HepG2 (cell line): Measurements from ENCODE around the gene LITAF. TPM values are rescaled to one million over a fixed set of nuclear protein-coding genes. Genes with fewer than 3 reads are reported as not detected.

Source experiments
- AGO1 ChIP-seq: fragments of 200-400 bp; formaldehyde crosslinking; IDR thresholded peaks from 2 replicates; pipeline ENCODE4 v1.6.1; 2017; ENCODE audit warnings: mild to moderate bottlenecking, low read depth, low read length, moderate library complexity; ENCODE audit not compliant: poor library complexity, severe bottlenecking
- ATAD3A ChIP-seq: sonication (generic); formaldehyde crosslinking; IDR thresholded peaks from 2 replicates; pipeline ENCODE4 v1.4.0; 2020; ENCODE audit warnings: missing genetic modification reagents
- ATF1 ChIP-seq: IDR thresholded peaks from 2 replicates; pipeline ENCODE4 v1.6.1; 2016; ENCODE audit warnings: mild to moderate bottlenecking, control low read depth
- CBX5 ChIP-seq: sonication (generic); formaldehyde crosslinking; IDR thresholded peaks from 2 replicates; pipeline ENCODE4 v1.4.0; 2020; ENCODE audit warnings: missing genetic modification reagents, borderline replicate concordance
- CEBPG ChIP-seq: IDR thresholded peaks from 2 replicates; pipeline ENCODE4 v1.6.1; 2016
- KDM1A ChIP-seq: IDR thresholded peaks from 2 replicates; pipeline ENCODE4 v1.6.1; 2016; ENCODE audit warnings: missing compliant biosample characterization
- KDM6A ChIP-seq: IDR thresholded peaks from 2 replicates; pipeline ENCODE4 v1.6.1; 2016; ENCODE audit warnings: low read depth
- MAFK ChIP-seq, 2 experiments: IDR thresholded peaks in 1 of 2; conservative IDR thresholded peaks in 1 of 2; 2 replicates each; pipeline ENCODE4 v1.6.1; 2011; ENCODE audit warnings: improper control_type of control experiment in 2 of 2, low read length in 2 of 2
- MATR3 ChIP-seq: sonication (generic); formaldehyde crosslinking; IDR thresholded peaks from 2 replicates; pipeline ENCODE4 v1.4.0; 2020; ENCODE audit warnings: missing genetic modification reagents
- MEIS1 ChIP-seq: sonication (generic); formaldehyde crosslinking; IDR thresholded peaks from 2 replicates; pipeline ENCODE4 v1.9.0; 2021; ENCODE audit warnings: mild to moderate bottlenecking, missing genetic modification reagents, moderate library complexity, borderline replicate concordance
- NFE2 ChIP-seq: sonication (generic); formaldehyde crosslinking; IDR thresholded peaks from 2 replicates; pipeline ENCODE4 v1.4.0; 2020; ENCODE audit warnings: missing genetic modification reagents
- NFE2L1 ChIP-seq: sonication (generic); formaldehyde crosslinking; IDR thresholded peaks from 2 replicates; pipeline ENCODE4 v1.4.0; 2020; ENCODE audit warnings: missing genetic modification reagents, mild to moderate bottlenecking, borderline replicate concordance
- NR1H2 ChIP-seq: sonication (generic); formaldehyde crosslinking; IDR thresholded peaks from 2 replicates; pipeline ENCODE4 v1.8.1; 2022; ENCODE audit warnings: low read depth, missing genetic modification reagents, borderline replicate concordance
- PHB2 ChIP-seq: fragments of 450-650 bp; IDR thresholded peaks from 2 replicates; pipeline ENCODE4 v1.6.1; 2018; ENCODE audit not compliant: partially characterized antibody
- PLRG1 ChIP-seq: fragments of 450-650 bp; conservative IDR thresholded peaks from 2 replicates; pipeline ENCODE4 v1.6.1; 2016
- RCOR2 ChIP-seq: IDR thresholded peaks from 2 replicates; pipeline ENCODE4 v1.6.1; 2016; ENCODE audit warnings: missing biosample characterization, missing genetic modification reagents
- REPIN1 ChIP-seq: sonication (generic); formaldehyde crosslinking; IDR thresholded peaks from 2 replicates; pipeline ENCODE4 v1.8.0; 2022; ENCODE audit warnings: missing genetic modification reagents, low read depth, mild to moderate bottlenecking, borderline replicate concordance
- SP5 ChIP-seq: IDR thresholded peaks from 2 replicates; pipeline ENCODE4 v1.6.1; 2016; ENCODE audit warnings: low read depth, borderline replicate concordance
- TEAD2 ChIP-seq: sonication (generic); formaldehyde crosslinking; IDR thresholded peaks from 2 replicates; pipeline ENCODE4 v1.9.0; 2021; ENCODE audit warnings: missing genetic modification reagents
- ZNF180 ChIP-seq: sonication (generic); formaldehyde crosslinking; IDR thresholded peaks from 2 replicates; pipeline ENCODE4 v1.4.0; 2020; ENCODE audit warnings: low read depth, missing genetic modification reagents, borderline replicate concordance
- ZNF3 ChIP-seq: IDR thresholded peaks from 2 replicates; pipeline ENCODE4 v1.7.0; 2017; ENCODE audit warnings: inconsistent platforms
- ZNF329 ChIP-seq: sonication (generic); formaldehyde crosslinking; IDR thresholded peaks from 2 replicates; pipeline ENCODE4 v1.9.0; 2021; ENCODE audit warnings: low read depth, mild to moderate bottlenecking, missing genetic modification reagents
- ZNF335 ChIP-seq: sonication (generic); formaldehyde crosslinking; IDR thresholded peaks from 2 replicates; pipeline ENCODE4 v1.4.0; 2020; ENCODE audit warnings: missing genetic modification reagents
- ZNF430 ChIP-seq: sonication (generic); formaldehyde crosslinking; IDR thresholded peaks from 2 replicates; pipeline ENCODE4 v1.9.0; 2021; ENCODE audit warnings: mild to moderate bottlenecking, missing genetic modification reagents
- ZNF441 ChIP-seq: sonication (generic); formaldehyde crosslinking; IDR thresholded peaks from 2 replicates; pipeline ENCODE4 v1.7.0; 2021; ENCODE audit warnings: missing genetic modification reagents, borderline replicate concordance
- ZNF468 ChIP-seq: sonication (generic); formaldehyde crosslinking; IDR thresholded peaks from 2 replicates; pipeline ENCODE4 v1.8.0; 2022; ENCODE audit warnings: mild to moderate bottlenecking, moderate library complexity, missing genetic modification reagents
- ZNF556 ChIP-seq: sonication (generic); formaldehyde crosslinking; IDR thresholded peaks from 2 replicates; pipeline ENCODE4 v1.4.0; 2020; ENCODE audit warnings: mild to moderate bottlenecking, missing genetic modification reagents, borderline replicate concordance
- ZNF557 ChIP-seq: sonication (generic); formaldehyde crosslinking; IDR thresholded peaks from 2 replicates; pipeline ENCODE4 v1.4.0; 2020; ENCODE audit warnings: missing genetic modification reagents
- ZNF674 ChIP-seq: sonication (generic); formaldehyde crosslinking; IDR thresholded peaks from 2 replicates; pipeline ENCODE4 v1.5.0; 2020; ENCODE audit warnings: low read depth, mild to moderate bottlenecking, missing genetic modification reagents
- ZSCAN25 ChIP-seq: sonication (generic); formaldehyde crosslinking; IDR thresholded peaks from 2 replicates; pipeline ENCODE4 v1.8.0; 2022; ENCODE audit warnings: mild to moderate bottlenecking, missing genetic modification reagents
- polyA plus RNA-seq, 8 experiments: library from polyadenylated mRNA; depleted of rRNA in 3 of 8; stranded (reverse) in 7 of 8; unstranded in 1 of 8; fragments of >200 nt; fragmentation: Illumina TruSeq in 4 of 8; extraction: Trizol in 4 of 8; gene quantifications; 2 replicates each; pipeline versions ENCODE4 v1.2.1 to v1.2.3, GENCODE V29; 2011 to 2016; ENCODE audit warnings: low read depth in 4 of 8, missing spikeins in 1 of 8, mixed read lengths in 1 of 8; ENCODE audit not compliant: insufficient read depth in 1 of 8
- total RNA-seq, 5 experiments: library from RNA; depleted of rRNA; stranded (reverse); fragments of >200 nt; fragmentation: Illumina TruSeq; extraction: Trizol; gene quantifications; 2 replicates each; pipeline ENCODE4 v1.2.3, GENCODE V29; 2016; ENCODE audit warnings: low read depth in 1 of 5
- TF ChIP-seq, protein P1 (sequence below): sonication (generic); formaldehyde crosslinking; IDR thresholded peaks from 2 replicates; pipeline ENCODE4 v1.4.0; 2020; ENCODE audit warnings: missing genetic modification reagents
- TF ChIP-seq, protein P2 (sequence below): sonication (generic); formaldehyde crosslinking; IDR thresholded peaks from 2 replicates; pipeline ENCODE4 v1.5.0; 2020; ENCODE audit warnings: mild to moderate bottlenecking, low read depth, missing genetic modification reagents, borderline replicate concordance
- TF ChIP-seq, protein P3 (sequence below): sonication (generic); formaldehyde crosslinking; IDR thresholded peaks from 2 replicates; pipeline ENCODE4 v1.8.1; 2023; ENCODE audit warnings: mild to moderate bottlenecking, missing genetic modification reagents

The LITAF gene
- total and polyA plus RNA-seq, 2 of the 13 experiments (the other 11 are each of a cell fraction or from before 2014, with no cell fraction given) = 80.1 to 141 TPM

DNA sequence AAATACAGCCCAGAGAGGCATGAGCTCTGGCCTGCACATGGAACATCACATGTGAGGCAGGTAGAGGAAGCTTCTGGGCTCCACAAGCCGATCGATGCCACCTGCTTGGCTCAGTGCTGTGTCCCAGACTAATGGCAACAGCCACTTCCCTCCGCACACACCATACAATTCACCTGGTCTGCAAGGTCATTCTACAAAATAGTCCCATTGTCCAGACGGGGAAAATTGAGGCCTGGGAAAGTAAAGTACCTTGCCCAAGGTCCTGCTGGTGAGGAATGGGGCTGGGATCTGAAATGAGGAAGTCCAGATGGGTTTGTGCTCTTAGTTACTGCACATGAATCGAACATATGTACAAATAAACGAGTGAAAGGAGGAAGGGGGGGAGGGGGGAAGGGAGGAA is 88.0 kb downstream of the LITAF start (continued):
- TF ChIP-seq ATF1 (CRISPR knock-in tag) (no peak), ZNF468 (no peak), NFE2L1 (CRISPR knock-in tag) (no peak), SP5 (CRISPR knock-in tag) (no peak), REPIN1 (CRISPR knock-in tag) (no peak), TEAD2 (no peak), ZNF674 (CRISPR knock-in tag) (no peak), ZSCAN25 (CRISPR knock-in tag) (peak; percentile 47; the same call in 1 of the 2 replicates), AGO1 (no peak), ZNF329 (CRISPR knock-in tag) (no peak), ZNF430 (CRISPR knock-in tag) (no peak), ZNF556 (CRISPR knock-in tag) (no peak), ZNF3 (CRISPR knock-in tag) (no peak), PHB2 (no peak), MAFK (conservative IDR thresholded peaks at IDR 0.05 in 1 of 2, IDR thresholded peaks at IDR 0.05 in 1 of 2; ENCODE audit: low read length in 2 of 2) (no peak), CEBPG (no peak), ZNF335 (CRISPR knock-in tag) (no peak), NR1H2 (no peak), MATR3 (CRISPR knock-in tag) (no peak), RCOR2 (CRISPR knock-in tag) (peak; percentile 61; the same call in 1 of the 2 replicates), MEIS1 (no peak), KDM1A (CRISPR knock-in tag) (peak; percentile 87), NFE2 (no peak), CBX5 (CRISPR knock-in tag) (no peak), KDM6A (CRISPR knock-in tag) (no peak), ZNF441 (CRISPR knock-in tag) (no peak), ATAD3A (CRISPR knock-in tag) (no peak), ZNF557 (CRISPR knock-in tag) (no peak), ZNF180 (CRISPR knock-in tag) (no peak), PLRG1 (no peak)
- TF ChIP-seq, protein P1, sequence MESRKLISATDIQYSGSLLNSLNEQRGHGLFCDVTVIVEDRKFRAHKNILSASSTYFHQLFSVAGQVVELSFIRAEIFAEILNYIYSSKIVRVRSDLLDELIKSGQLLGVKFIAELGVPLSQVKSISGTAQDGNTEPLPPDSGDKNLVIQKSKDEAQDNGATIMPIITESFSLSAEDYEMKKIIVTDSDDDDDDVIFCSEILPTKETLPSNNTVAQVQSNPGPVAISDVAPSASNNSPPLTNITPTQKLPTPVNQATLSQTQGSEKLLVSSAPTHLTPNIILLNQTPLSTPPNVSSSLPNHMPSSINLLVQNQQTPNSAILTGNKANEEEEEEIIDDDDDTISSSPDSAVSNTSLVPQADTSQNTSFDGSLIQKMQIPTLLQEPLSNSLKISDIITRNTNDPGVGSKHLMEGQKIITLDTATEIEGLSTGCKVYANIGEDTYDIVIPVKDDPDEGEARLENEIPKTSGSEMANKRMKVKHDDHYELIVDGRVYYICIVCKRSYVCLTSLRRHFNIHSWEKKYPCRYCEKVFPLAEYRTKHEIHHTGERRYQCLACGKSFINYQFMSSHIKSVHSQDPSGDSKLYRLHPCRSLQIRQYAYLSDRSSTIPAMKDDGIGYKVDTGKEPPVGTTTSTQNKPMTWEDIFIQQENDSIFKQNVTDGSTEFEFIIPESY (CRISPR knock-in tag) = no peak
- TF ChIP-seq, protein P2, sequence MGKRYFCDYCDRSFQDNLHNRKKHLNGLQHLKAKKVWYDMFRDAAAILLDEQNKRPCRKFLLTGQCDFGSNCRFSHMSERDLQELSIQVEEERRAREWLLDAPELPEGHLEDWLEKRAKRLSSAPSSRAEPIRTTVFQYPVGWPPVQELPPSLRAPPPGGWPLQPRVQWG = no peak
- TF ChIP-seq, protein P3, sequence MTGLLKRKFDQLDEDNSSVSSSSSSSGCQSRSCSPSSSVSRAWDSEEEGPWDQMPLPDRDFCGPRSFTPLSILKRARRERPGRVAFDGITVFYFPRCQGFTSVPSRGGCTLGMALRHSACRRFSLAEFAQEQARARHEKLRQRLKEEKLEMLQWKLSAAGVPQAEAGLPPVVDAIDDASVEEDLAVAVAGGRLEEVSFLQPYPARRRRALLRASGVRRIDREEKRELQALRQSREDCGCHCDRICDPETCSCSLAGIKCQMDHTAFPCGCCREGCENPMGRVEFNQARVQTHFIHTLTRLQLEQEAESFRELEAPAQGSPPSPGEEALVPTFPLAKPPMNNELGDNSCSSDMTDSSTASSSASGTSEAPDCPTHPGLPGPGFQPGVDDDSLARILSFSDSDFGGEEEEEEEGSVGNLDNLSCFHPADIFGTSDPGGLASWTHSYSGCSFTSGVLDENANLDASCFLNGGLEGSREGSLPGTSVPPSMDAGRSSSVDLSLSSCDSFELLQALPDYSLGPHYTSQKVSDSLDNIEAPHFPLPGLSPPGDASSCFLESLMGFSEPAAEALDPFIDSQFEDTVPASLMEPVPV (CRISPR knock-in tag) = no peak
